Osteoblast (primary cell): ENCODE data around the gene DAB2. TPM values are rescaled to one million over a fixed set of nuclear protein-coding genes. Genes with fewer than 3 reads are reported as not detected.

ENCODE experiments used
- DNase-seq: peaks from one replicate; pipeline ENCODE4 v3.0.0; 2011; ENCODE audit warnings: low spot score, mixed read lengths; ENCODE audit not compliant: insufficient read length; ENCODE audit errors: missing footprints
- H2AFZ ChIP-seq: 2 replicates; pipeline ENCODE4 v1.6.0; 2011; ENCODE audit warnings: mild to moderate bottlenecking, low read length
- H3K27ac ChIP-seq: 2 replicates; pipeline ENCODE4 v1.5.1; 2011; ENCODE audit warnings: mild to moderate bottlenecking, low read depth, low read length, moderate library complexity
- H3K27me3 ChIP-seq: 2 replicates; pipeline ENCODE4 v1.6.0; 2012; ENCODE audit warnings: mild to moderate bottlenecking, control low read depth, inconsistent platforms, low read length, moderate library complexity; ENCODE audit not compliant: insufficient read depth
- H3K36me3 ChIP-seq: 2 replicates; pipeline ENCODE4 v1.5.1; 2011; ENCODE audit warnings: mild to moderate bottlenecking, low read length, control low read depth, moderate library complexity; ENCODE audit not compliant: insufficient read depth
- H3K4me1 ChIP-seq: 2 replicates; pipeline ENCODE4 v1.5.1; 2011; ENCODE audit warnings: mild to moderate bottlenecking, low read length, control low read depth, moderate library complexity; ENCODE audit not compliant: insufficient read depth
- H3K4me2 ChIP-seq: 2 replicates; pipeline ENCODE4 v1.6.0; 2011; ENCODE audit warnings: mild to moderate bottlenecking, low read length; ENCODE audit not compliant: insufficient read depth
- H3K4me3 ChIP-seq: fragments of 200-600 bp; sonication (generic); 3 replicates; pipeline ENCODE4 v1.5.1; 2012; ENCODE audit warnings: mild to moderate bottlenecking, low read length, inconsistent platforms; ENCODE audit not compliant: insufficient read depth
- H3K79me2 ChIP-seq: 2 replicates; pipeline ENCODE4 v1.6.0; 2012; ENCODE audit warnings: mild to moderate bottlenecking, low read length, control low read depth, inconsistent platforms; ENCODE audit not compliant: insufficient read depth
- H3K9me3 ChIP-seq: 2 replicates; pipeline ENCODE4 v1.5.1; 2011; ENCODE audit warnings: low read depth, low read length, control low read depth
- H4K20me1 ChIP-seq: 2 replicates; pipeline ENCODE4 v1.6.0; 2012; ENCODE audit warnings: mild to moderate bottlenecking, low read length, control low read depth; ENCODE audit not compliant: insufficient read depth
- total RNA-seq: library from RNA; depleted of rRNA; stranded (reverse); fragments of >200 nt; gene quantifications from 2 replicates; pipeline ENCODE4 v1.2.3, GENCODE V29; 2012
- TF ChIP-seq, protein P1 (sequence below): IDR thresholded peaks from 2 replicates; pipeline ENCODE4 v1.5.1; 2011; ENCODE audit warnings: mild to moderate bottlenecking, low read depth, low read length, moderate library complexity; ENCODE audit errors: extremely low read depth

DAB2 gene
- total RNA-seq, 1 donor: 296 TPM

DNA sequence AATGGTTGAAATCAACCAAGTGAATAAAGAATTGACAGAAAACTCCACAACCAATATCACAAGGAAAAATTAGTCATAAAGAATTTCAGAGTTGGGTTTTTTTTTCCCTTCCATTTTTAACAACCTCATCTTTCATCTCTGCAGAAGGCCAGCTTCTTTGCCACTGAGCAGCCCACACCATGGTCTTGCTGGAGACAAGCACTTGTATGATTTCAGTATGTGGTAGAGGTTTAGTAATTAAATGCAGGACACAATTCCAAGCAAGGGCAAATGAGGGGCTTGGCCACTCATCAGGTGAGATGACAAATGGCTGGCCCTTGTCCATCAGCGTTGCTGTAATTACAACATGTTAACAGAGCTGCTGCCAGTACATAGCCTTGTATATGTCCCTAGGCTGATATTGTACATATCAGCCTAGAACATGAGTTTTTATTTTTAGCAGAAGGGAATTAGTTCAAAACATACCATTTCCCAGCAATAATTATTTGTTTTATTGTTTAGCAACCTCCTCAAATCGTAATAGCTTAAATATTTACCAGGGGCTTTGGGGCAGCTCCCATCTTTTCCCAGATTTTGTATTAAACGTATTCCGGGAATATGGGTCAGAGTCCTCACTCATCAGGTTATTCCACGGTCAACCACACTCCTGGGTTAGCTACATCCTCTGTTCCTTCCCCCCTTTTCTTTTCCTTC, 55.5 kb downstream of the DAB2 start:
- Histone ChIP-seq H3K4me1 (no peaks in the 10 kb centered on the region), H3K4me3 (no peak overlapping the region), H4K20me1 (peaks cover 5% of the 10 kb centered on the region), H2AFZ (no peak overlapping the region), H3K27me3 (no peaks in the 10 kb centered on the region), H3K27ac (no peak overlapping the region), H3K79me2 (no peaks in the 10 kb centered on the region), H3K4me2 (no peak overlapping the region), H3K9me3 (no peaks in the 10 kb centered on the region), H3K36me3 (peaks cover 47% of the 10 kb centered on the region)
- TF ChIP-seq, protein P1, sequence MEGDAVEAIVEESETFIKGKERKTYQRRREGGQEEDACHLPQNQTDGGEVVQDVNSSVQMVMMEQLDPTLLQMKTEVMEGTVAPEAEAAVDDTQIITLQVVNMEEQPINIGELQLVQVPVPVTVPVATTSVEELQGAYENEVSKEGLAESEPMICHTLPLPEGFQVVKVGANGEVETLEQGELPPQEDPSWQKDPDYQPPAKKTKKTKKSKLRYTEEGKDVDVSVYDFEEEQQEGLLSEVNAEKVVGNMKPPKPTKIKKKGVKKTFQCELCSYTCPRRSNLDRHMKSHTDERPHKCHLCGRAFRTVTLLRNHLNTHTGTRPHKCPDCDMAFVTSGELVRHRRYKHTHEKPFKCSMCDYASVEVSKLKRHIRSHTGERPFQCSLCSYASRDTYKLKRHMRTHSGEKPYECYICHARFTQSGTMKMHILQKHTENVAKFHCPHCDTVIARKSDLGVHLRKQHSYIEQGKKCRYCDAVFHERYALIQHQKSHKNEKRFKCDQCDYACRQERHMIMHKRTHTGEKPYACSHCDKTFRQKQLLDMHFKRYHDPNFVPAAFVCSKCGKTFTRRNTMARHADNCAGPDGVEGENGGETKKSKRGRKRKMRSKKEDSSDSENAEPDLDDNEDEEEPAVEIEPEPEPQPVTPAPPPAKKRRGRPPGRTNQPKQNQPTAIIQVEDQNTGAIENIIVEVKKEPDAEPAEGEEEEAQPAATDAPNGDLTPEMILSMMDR: no peak
- no peak for DNase-seq

DNA sequence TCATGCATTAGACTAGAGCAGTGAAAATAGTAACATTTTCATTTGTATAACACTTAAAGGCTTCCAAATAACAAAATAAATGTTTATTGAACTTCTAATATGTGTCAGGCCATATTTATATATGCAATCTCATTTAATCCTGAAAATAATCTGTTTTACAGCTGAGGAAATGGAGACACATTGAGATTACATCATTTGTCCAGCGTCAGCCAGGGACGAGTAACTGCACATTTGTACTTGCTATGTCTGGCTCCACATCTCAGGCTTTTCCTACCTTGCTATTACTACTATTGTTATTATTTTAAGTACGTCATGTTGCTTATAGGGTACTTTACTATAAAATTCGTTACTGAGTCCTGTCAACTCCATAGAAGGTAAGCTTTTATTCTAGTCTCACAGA, 56.7 kb downstream of the DAB2 start:
- no peak overlapping the region for H3K4me2 ChIP-seq
- peaks cover 36% of the 10 kb centered on the region for H3K36me3 ChIP-seq
- H3K9me3 ChIP-seq: no peaks in the 10 kb centered on the region
- no peak for DNase-seq
- H3K4me3 ChIP-seq: no peak overlapping the region
- no peaks in the 10 kb centered on the region for H3K27me3 ChIP-seq
- no peak overlapping the region for H2AFZ ChIP-seq
- TF ChIP-seq, protein P1: no peak
- no peaks in the 10 kb centered on the region for H3K79me2 ChIP-seq
- H3K27ac ChIP-seq: no peak overlapping the region
- H3K4me1 ChIP-seq: no peaks in the 10 kb centered on the region
- H4K20me1 ChIP-seq: peaks cover 5% of the 10 kb centered on the region

DNA sequence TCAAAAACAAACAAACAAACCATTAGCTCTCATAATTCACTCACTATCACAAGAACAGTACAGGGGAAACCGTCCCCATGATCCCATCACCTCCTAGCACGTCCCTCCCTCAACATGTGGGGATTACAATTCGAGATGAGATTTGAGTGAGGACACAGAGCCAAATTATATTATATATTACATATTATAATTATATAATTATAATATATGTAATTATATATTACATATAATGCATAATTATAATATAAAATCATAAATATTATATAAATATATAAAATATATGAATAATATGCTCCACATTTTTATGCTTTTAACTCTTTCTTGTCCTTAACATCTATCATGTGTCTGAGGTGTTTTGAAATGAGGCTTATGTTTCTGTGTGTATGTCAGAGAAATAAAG, 57.1 kb downstream of the DAB2 start:
- Histone ChIP-seq H3K27ac (no peak overlapping the region), H3K9me3 (no peaks in the 10 kb centered on the region), H3K4me1 (no peaks in the 10 kb centered on the region), H3K4me2 (no peak overlapping the region), H4K20me1 (peaks cover 5% of the 10 kb centered on the region), H3K79me2 (no peaks in the 10 kb centered on the region), H3K27me3 (no peaks in the 10 kb centered on the region), H3K4me3 (no peak overlapping the region), H2AFZ (no peak overlapping the region), H3K36me3 (peaks cover 32% of the 10 kb centered on the region)
- TF ChIP-seq, protein P1: no peak
- DNase-seq: no peak

DNA sequence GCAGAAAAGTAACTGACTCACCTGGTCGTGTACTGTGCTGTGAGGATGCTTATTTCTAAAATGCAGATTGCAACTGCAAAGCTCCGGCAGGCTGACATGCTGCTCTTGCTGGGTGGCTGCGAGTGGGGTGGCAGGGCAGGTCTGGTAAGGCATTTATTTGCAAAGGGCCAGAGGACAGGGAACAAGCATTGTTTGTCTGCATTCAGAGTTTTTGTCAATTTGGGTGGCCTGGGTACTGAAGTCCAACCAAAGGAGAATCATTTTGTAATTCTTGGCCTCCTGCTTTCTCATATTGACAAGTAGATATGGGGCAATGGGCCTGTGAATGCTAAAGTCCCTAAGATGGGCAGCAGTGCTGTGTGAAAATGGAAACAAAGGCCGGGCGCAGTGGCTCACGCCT, 60.4 kb downstream of the DAB2 start, which contains the start of gene C9:
TSS of gene C9 (minus strand) at position 129 of the 400 bp plus-strand sequence. CDS start at position 98, 31 bp downstream.
- Histone ChIP-seq H3K36me3 (no peaks in the 10 kb centered on the region), H3K79me2 (no peaks in the 10 kb centered on the region), H3K27ac (no peak within 1 kb of the TSS), H3K4me1 (peaks cover 3% of the 10 kb centered on the region), H2AFZ (no peak within 1 kb of the TSS), H3K27me3 (no peaks in the 10 kb centered on the region), H4K20me1 (peaks cover 5% of the 10 kb centered on the region), H3K4me3 (no peak within 1 kb of the TSS), H3K9me3 (no peaks in the 10 kb centered on the region), H3K4me2 (no peak within 1 kb of the TSS)
- TF ChIP-seq, protein P1: no peak
- DNase-seq: peak; percentile 45
